IMR-90 (cell line): ENCODE results near the gene TBC1D9. TPM values are rescaled to one million over a fixed set of nuclear protein-coding genes. Genes with fewer than 3 reads are reported as not detected.

Experiments used
- ATAC-seq: fragments of 200-7000 bp; cut with Tn5 transposase; 2 replicates; pipeline ENCODE4 v1.9.1; 2020; ENCODE audit warnings: low read depth, mild to moderate bottlenecking, moderate library complexity
- BruUV-seq: library from RNA; stranded (reverse); fragments of 400-500 nt; replicated peaks from 2 replicates; lab custom pipeline; 2021; lab: Mats Ljungman, UMichigan
- CTCF ChIA-PET: fragments of 300-600 bp; formaldehyde crosslinking; extraction: SDS; loops from one replicate; lab custom pipeline; 2021; ENCODE audit warnings: antibody characterized with exemption; lab: Yijun Ruan, JAX
- POLR2A ChIA-PET: fragments of 300-600 bp; sonication (Branson Sonifier 250); formaldehyde crosslinking; loops from one replicate; lab custom pipeline; 2022; ENCODE audit warnings: antibody characterized with exemption; ENCODE audit not compliant: unreplicated experiment; lab: Charles Lee
- DNase-seq: peaks from one replicate; pipeline ENCODE4 v3.0.0; 2013
- H2AFZ ChIP-seq: replicated peaks from 2 replicates; pipeline ENCODE3; 2013; ENCODE audit warnings: low read length, mild to moderate bottlenecking; ENCODE audit not compliant: poor library complexity
- H2AK5ac ChIP-seq: 2 replicates; pipeline ENCODE4 v1.6.1; 2013; ENCODE audit warnings: low read depth, low read length, inconsistent platforms
- H2AK9ac ChIP-seq: replicated peaks from 2 replicates; pipeline ENCODE3; 2013; ENCODE audit warnings: mild to moderate bottlenecking, low read depth, low read length, moderate library complexity; ENCODE audit not compliant: poor library complexity
- H2BK120ac ChIP-seq: 2 replicates; pipeline ENCODE4 v1.6.1; 2013; ENCODE audit warnings: low read depth, low read length, inconsistent platforms
- H2BK15ac ChIP-seq: 3 replicates; pipeline ENCODE4 v1.6.1; 2013; ENCODE audit warnings: low read depth, low read length, inconsistent platforms
- H2BK20ac ChIP-seq: 2 replicates; pipeline ENCODE4 v1.6.1; 2013; ENCODE audit warnings: low read depth, mild to moderate bottlenecking, inconsistent platforms, low read length, moderate library complexity
- H2BK5ac ChIP-seq: 2 replicates; pipeline ENCODE4 v1.6.1; 2013; ENCODE audit warnings: mild to moderate bottlenecking, low read depth, low read length, inconsistent platforms; ENCODE audit not compliant: poor library complexity, severe bottlenecking
- H3K14ac ChIP-seq: replicated peaks from 2 replicates; pipeline ENCODE4 v1.6.1; 2013; ENCODE audit warnings: low read depth, low read length, inconsistent platforms
- H3K18ac ChIP-seq: 2 replicates; pipeline ENCODE4 v1.6.1; 2013; ENCODE audit warnings: low read depth, low read length, control low read depth
- H3K23ac ChIP-seq: 2 replicates; pipeline ENCODE4 v1.6.1; 2013; ENCODE audit warnings: low read depth, low read length, inconsistent platforms
- H3K27ac ChIP-seq: 2 replicates; pipeline ENCODE4 v1.5.1; 2013; ENCODE audit warnings: mild to moderate bottlenecking, control low read depth, low read length; ENCODE audit not compliant: insufficient read depth
- H3K27me3 ChIP-seq: 2 replicates; pipeline ENCODE4 v1.6.1; 2013; ENCODE audit warnings: low read length; ENCODE audit not compliant: control insufficient read depth, insufficient read depth
- H3K36me3 ChIP-seq: 2 replicates; pipeline ENCODE4 v1.6.1; 2013; ENCODE audit warnings: low read length, mixed read lengths; ENCODE audit not compliant: control insufficient read depth, insufficient read depth
- H3K4ac ChIP-seq: 2 replicates; pipeline ENCODE4 v1.6.1; 2013; ENCODE audit warnings: low read depth, low read length, inconsistent platforms
- H3K4me1 ChIP-seq: 2 replicates; pipeline ENCODE4 v1.6.1; 2013; ENCODE audit warnings: low read length, mixed read lengths; ENCODE audit not compliant: control insufficient read depth, insufficient read depth
- H3K4me2 ChIP-seq: 2 replicates; pipeline ENCODE4 v1.6.1; 2013; ENCODE audit warnings: low read depth, mild to moderate bottlenecking, control low read depth, low read length, moderate library complexity
- H3K4me3 ChIP-seq: 2 replicates; pipeline ENCODE4 v1.5.1; 2013; ENCODE audit warnings: low read depth, mild to moderate bottlenecking, control low read depth, low read length, moderate library complexity; ENCODE audit not compliant: insufficient read depth
- H3K56ac ChIP-seq: 2 replicates; pipeline ENCODE4 v1.6.1; 2013; ENCODE audit warnings: low read length, inconsistent platforms; ENCODE audit not compliant: insufficient read depth; ENCODE audit errors: extremely low read depth
- H3K79me1 ChIP-seq, 2 experiments: 2 replicates each; pipeline ENCODE4 v1.6.1; 2013; ENCODE audit warnings: low read length in 2 of 2, inconsistent platforms in 1 of 2, low read depth in 1 of 2
- H3K9ac ChIP-seq: 2 replicates; pipeline ENCODE4 v1.6.1; 2013; ENCODE audit warnings: low read depth, low read length, control low read depth
- H3K9me1 ChIP-seq: 2 replicates; pipeline ENCODE4 v1.6.1; 2013; ENCODE audit warnings: low read length, inconsistent platforms; ENCODE audit not compliant: insufficient read depth
- H3K9me3 ChIP-seq: 2 replicates; pipeline ENCODE4 v1.6.1; 2013; ENCODE audit warnings: low read length; ENCODE audit not compliant: control insufficient read depth, insufficient read depth
- H4K20me1 ChIP-seq: 2 replicates; pipeline ENCODE4 v1.6.1; 2013; ENCODE audit warnings: low read length, inconsistent platforms; ENCODE audit not compliant: insufficient read depth
- H4K5ac ChIP-seq: 2 replicates; pipeline ENCODE4 v1.6.1; 2013; ENCODE audit warnings: mild to moderate bottlenecking, low read depth, low read length, control low read depth
- H4K8ac ChIP-seq, 2 experiments: 2 replicates each; pipeline ENCODE4 v1.6.1; 2013; ENCODE audit warnings: low read depth in 2 of 2, low read length in 2 of 2, control low read depth in 1 of 2, inconsistent platforms in 1 of 2
- H4K91ac ChIP-seq: 2 replicates; pipeline ENCODE4 v1.6.1; 2013; ENCODE audit warnings: low read depth, low read length, inconsistent platforms; ENCODE audit not compliant: insufficient read depth
- CHD1 ChIP-seq: IDR thresholded peaks from 2 replicates; pipeline ENCODE4 v1.6.1; 2012; ENCODE audit warnings: low read depth, low read length, improper control_type of control experiment
- FOS ChIP-seq: fragments of 150-350 bp; IDR thresholded peaks from 2 replicates; pipeline ENCODE4 v1.6.1; 2016; ENCODE audit warnings: low read depth, low read length
- MAZ ChIP-seq: IDR thresholded peaks from 2 replicates; pipeline ENCODE4 v1.6.1; 2012; ENCODE audit warnings: low read depth, mild to moderate bottlenecking, low read length, improper control_type of control experiment, moderate library complexity, borderline replicate concordance
- MXI1 ChIP-seq: IDR thresholded peaks from 2 replicates; pipeline ENCODE4 v1.6.1; 2012; ENCODE audit warnings: low read depth, mild to moderate bottlenecking, low read length, moderate library complexity, borderline replicate concordance
- NFE2L2 ChIP-seq: fragments of 150-350 bp; IDR thresholded peaks from 2 replicates; pipeline ENCODE4 v1.6.1; 2016; ENCODE audit warnings: low read depth, mild to moderate bottlenecking, low read length
- POLR2A ChIP-seq: IDR thresholded peaks from 2 replicates; pipeline ENCODE4 v1.6.1; 2012; ENCODE audit warnings: mild to moderate bottlenecking, low read depth, low read length
- RAD21 ChIP-seq: IDR thresholded peaks from 2 replicates; pipeline ENCODE4 v1.6.1; 2012; ENCODE audit warnings: low read length, improper control_type of control experiment
- RCOR1 ChIP-seq: IDR thresholded peaks from 2 replicates; pipeline ENCODE4 v1.6.1; 2012; ENCODE audit warnings: mild to moderate bottlenecking, low read length, improper control_type of control experiment; ENCODE audit not compliant: insufficient replicate concordance
- RFX5 ChIP-seq: IDR thresholded peaks from 2 replicates; pipeline ENCODE4 v1.8.0; 2012; ENCODE audit warnings: low read depth, mild to moderate bottlenecking, low read length, moderate library complexity
- WGBS, 2 experiments: methylation state at CpG; one replicate each; pipeline versions ENCODE4 v1.1.5 to v1.1.7; 2013; ENCODE audit warnings: missing lambda C conversion rate in 2 of 2; ENCODE audit not compliant: insufficient read length in 1 of 2; ENCODE audit errors: extremely low coverage in 2 of 2; 5-methylcytosine and 5-hydroxymethylcytosine counted together
- dilution Hi-C: fragments of 300-500 bp; cut with HindIII; formaldehyde crosslinking; loops from one replicate; pipeline ENCODE4 v1.14.3; 2018; ENCODE audit warnings: low sequenced_read_pairs; ENCODE audit not compliant: unreplicated experiment
- in situ Hi-C: fragments of 300-500 bp; cut with MboI; formaldehyde crosslinking; loops from 3 replicates; pipeline ENCODE4 v1.14.3; 2019; ENCODE audit warnings: low sequenced_read_pairs, inconsistent platforms, mixed read lengths
- intact Hi-C: fragments of 100-400 bp; cut with micrococcal nuclease; formaldehyde crosslinking; loops from 2 replicates; pipeline ENCODE4 v1.10.0; 2022
- polyA plus RNA-seq, 3 experiments: library from polyadenylated mRNA; depleted of rRNA; stranded (reverse); fragments of >200 nt; gene quantifications; 2 replicates each; pipeline ENCODE4 v1.2.3, GENCODE V29; 2012; ENCODE audit warnings: low replicate concordance in 1 of 3
- total RNA-seq: library from RNA; depleted of rRNA; stranded (reverse); fragments of >200 nt; gene quantifications from 2 replicates; pipeline ENCODE4 v1.2.3, GENCODE V29; 2012
- TF ChIP-seq, protein P1 (sequence below): conservative IDR thresholded peaks from 2 replicates; pipeline ENCODE4 v1.5.1; 2012; ENCODE audit warnings: mild to moderate bottlenecking, low read depth, low read length, improper control_type of control experiment
- TF ChIP-seq, protein P2 (sequence below): fragments of 150-350 bp; IDR thresholded peaks from 2 replicates; pipeline ENCODE4 v1.6.1; 2016; ENCODE audit warnings: low read depth, mild to moderate bottlenecking, low read length, moderate library complexity, borderline replicate concordance
- TF ChIP-seq, protein P3 (sequence below): fragments of 150-350 bp; IDR thresholded peaks from 2 replicates; pipeline ENCODE4 v1.6.1; 2017; ENCODE audit warnings: mild to moderate bottlenecking, antibody characterized with exemption, low read length, low read depth

TBC1D9 gene
- total and polyA plus RNA-seq, 2 of the 4 experiments (the other 2 are of a cell fraction), result 11.7 to 15.2 TPM

DNA sequence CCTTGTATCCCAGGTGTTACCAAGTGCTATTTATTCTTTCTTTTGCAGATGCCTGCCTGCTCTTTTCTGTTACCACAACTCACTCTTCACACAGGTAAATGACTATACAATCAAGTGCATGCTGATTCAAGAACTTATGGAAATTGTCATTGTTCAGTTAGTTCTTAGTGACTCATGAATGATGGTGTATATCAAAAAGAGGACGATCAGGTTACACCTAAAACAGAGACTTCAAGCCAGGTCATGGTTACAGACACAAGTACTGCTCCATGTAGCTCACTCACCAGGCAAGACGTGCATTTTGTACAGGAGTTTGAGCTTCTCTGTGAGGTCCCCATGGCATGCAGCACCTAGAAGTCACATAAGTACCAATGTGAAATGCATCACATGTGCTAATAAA, 128.2 kb downstream of the TBC1D9 start:
- H2BK120ac ChIP-seq, result no peak overlapping the region
- no peak overlapping the region for H2AK9ac ChIP-seq
- no peaks in the 10 kb centered on the region for H3K27me3 ChIP-seq
- H3K9me1 ChIP-seq, result 0 out of 2 replicates have a peak, but pooled peaks cover 4% of the 10 kb centered on the region
- no peak overlapping the region for H3K9ac ChIP-seq
- no peak overlapping the region for H3K56ac ChIP-seq
- no peak overlapping the region for H2BK5ac ChIP-seq
- no peak overlapping the region for H3K23ac ChIP-seq
- no peak for TF ChIP-seq FOS
- no peak for TF ChIP-seq CHD1
- TF ChIP-seq POLR2A, result no peak
- no peak for TF ChIP-seq RFX5
- TF ChIP-seq, protein P1, sequence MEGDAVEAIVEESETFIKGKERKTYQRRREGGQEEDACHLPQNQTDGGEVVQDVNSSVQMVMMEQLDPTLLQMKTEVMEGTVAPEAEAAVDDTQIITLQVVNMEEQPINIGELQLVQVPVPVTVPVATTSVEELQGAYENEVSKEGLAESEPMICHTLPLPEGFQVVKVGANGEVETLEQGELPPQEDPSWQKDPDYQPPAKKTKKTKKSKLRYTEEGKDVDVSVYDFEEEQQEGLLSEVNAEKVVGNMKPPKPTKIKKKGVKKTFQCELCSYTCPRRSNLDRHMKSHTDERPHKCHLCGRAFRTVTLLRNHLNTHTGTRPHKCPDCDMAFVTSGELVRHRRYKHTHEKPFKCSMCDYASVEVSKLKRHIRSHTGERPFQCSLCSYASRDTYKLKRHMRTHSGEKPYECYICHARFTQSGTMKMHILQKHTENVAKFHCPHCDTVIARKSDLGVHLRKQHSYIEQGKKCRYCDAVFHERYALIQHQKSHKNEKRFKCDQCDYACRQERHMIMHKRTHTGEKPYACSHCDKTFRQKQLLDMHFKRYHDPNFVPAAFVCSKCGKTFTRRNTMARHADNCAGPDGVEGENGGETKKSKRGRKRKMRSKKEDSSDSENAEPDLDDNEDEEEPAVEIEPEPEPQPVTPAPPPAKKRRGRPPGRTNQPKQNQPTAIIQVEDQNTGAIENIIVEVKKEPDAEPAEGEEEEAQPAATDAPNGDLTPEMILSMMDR, result no peak
- no peak for TF ChIP-seq RAD21
- TF ChIP-seq, protein P2, sequence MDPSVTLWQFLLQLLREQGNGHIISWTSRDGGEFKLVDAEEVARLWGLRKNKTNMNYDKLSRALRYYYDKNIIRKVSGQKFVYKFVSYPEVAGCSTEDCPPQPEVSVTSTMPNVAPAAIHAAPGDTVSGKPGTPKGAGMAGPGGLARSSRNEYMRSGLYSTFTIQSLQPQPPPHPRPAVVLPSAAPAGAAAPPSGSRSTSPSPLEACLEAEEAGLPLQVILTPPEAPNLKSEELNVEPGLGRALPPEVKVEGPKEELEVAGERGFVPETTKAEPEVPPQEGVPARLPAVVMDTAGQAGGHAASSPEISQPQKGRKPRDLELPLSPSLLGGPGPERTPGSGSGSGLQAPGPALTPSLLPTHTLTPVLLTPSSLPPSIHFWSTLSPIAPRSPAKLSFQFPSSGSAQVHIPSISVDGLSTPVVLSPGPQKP, result no peak
- TF ChIP-seq RCOR1, result no peak
- no peak for TF ChIP-seq MXI1
- TF ChIP-seq, protein P3, sequence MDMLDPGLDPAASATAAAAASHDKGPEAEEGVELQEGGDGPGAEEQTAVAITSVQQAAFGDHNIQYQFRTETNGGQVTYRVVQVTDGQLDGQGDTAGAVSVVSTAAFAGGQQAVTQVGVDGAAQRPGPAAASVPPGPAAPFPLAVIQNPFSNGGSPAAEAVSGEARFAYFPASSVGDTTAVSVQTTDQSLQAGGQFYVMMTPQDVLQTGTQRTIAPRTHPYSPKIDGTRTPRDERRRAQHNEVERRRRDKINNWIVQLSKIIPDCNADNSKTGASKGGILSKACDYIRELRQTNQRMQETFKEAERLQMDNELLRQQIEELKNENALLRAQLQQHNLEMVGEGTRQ, result no peak
- no peak for TF ChIP-seq NFE2L2
- no peak for TF ChIP-seq MAZ
- in situ Hi-C loops, result no loop called here
- H4K91ac ChIP-seq, result no peak overlapping the region
- H4K5ac ChIP-seq, result no peak overlapping the region
- H3K4me2 ChIP-seq, result no peak overlapping the region
- no peak overlapping the region for H3K18ac ChIP-seq
- dilution Hi-C loops, result no loop called here
- H3K4me3 ChIP-seq, result no peak overlapping the region
- no peaks in the 10 kb centered on the region for H3K4me1 ChIP-seq
- H4K20me1 ChIP-seq, result no peaks in the 10 kb centered on the region
- ATAC-seq, result no peak
- CTCF ChIA-PET, result interaction anchor here (1.1 kb wide), 1 partner anchor 11 kb away, joined by 4 read pairs; no protein-coding TSS in a partner anchor
- intact Hi-C loops, result no loop called here
- WGBS, 2 experiments, result no CpG with 5 or more reads among the region's 2 CpGs
- H3K4ac ChIP-seq, result no peak overlapping the region
- H3K9me3 ChIP-seq, result no peaks in the 10 kb centered on the region
- no peak overlapping the region for H2AK5ac ChIP-seq
- POLR2A ChIA-PET, result no interaction called here
- no peak overlapping the region for H2AFZ ChIP-seq
- H4K8ac ChIP-seq, result no peak overlapping the region
- H2BK20ac ChIP-seq, result no peak overlapping the region
- H2BK15ac ChIP-seq, result no peak overlapping the region
- peaks cover 10% of the 10 kb centered on the region for H3K36me3 ChIP-seq
- no peak overlapping the region for H3K14ac ChIP-seq
- no peak overlapping the region for H3K27ac ChIP-seq
- DNase-seq, result no peak
- no TSS peak for BruUV-seq
- H3K79me1 ChIP-seq, result no peaks in the 10 kb centered on the region
